H1 (cell line): Measurements from ENCODE around the gene SMTN. TPM values are rescaled to one million over a fixed set of nuclear protein-coding genes. Genes with fewer than 3 reads are reported as not detected.

ENCODE experiments used
- ASH2L ChIP-seq: fragments of 200-600, 300-600 bp; sonication (generic); IDR thresholded peaks from one replicate; pipeline ENCODE4 v1.7.1; 2017; ENCODE audit warnings: low read length
- CEBPB ChIP-seq: IDR thresholded peaks from 2 replicates; pipeline ENCODE4 v1.6.1; 2012; ENCODE audit warnings: low read depth, low read length
- CHD1 ChIP-seq: IDR thresholded peaks from 2 replicates; pipeline ENCODE4 v1.6.1; 2012; ENCODE audit warnings: low read depth, low read length, improper control_type of control experiment
- CHD7 ChIP-seq: fragments of 300-600 bp; sonication (generic); IDR thresholded peaks from 2 replicates; pipeline ENCODE4 v1.7.1; 2012; ENCODE audit warnings: low read length, moderate library complexity, mild to moderate bottlenecking, inconsistent platforms; ENCODE audit not compliant: insufficient replicate concordance
- EZH2 ChIP-seq: fragments of 200-600 bp; sonication (generic); IDR thresholded peaks from 2 replicates; pipeline ENCODE4 v1.7.1; 2012; ENCODE audit warnings: low read depth, mild to moderate bottlenecking, moderate library complexity, low read length, inconsistent platforms; ENCODE audit not compliant: severe bottlenecking
- FOSL1 ChIP-seq: IDR thresholded peaks from 2 replicates; pipeline ENCODE4 v1.6.1; 2011; ENCODE audit warnings: mild to moderate bottlenecking, low read depth, low read length, moderate library complexity; ENCODE audit not compliant: insufficient read depth
- GABPA ChIP-seq: IDR thresholded peaks from 2 replicates; pipeline ENCODE4 v1.6.1; 2011; ENCODE audit warnings: mild to moderate bottlenecking, low read length, moderate library complexity, borderline replicate concordance; ENCODE audit not compliant: insufficient read depth
- HDAC2 ChIP-seq, 2 experiments: fragments of 300-600 bp in 1 of 2; sonication (generic) in 1 of 2; IDR thresholded peaks; 2 replicates each; pipeline ENCODE4 v1.6.1; 2011 to 2012; ENCODE audit warnings: low read depth in 2 of 2, low read length in 2 of 2, mild to moderate bottlenecking in 2 of 2, moderate library complexity in 2 of 2, borderline replicate concordance in 1 of 2, inconsistent platforms in 1 of 2
- TBP ChIP-seq: IDR thresholded peaks from 2 replicates; pipeline ENCODE4 v1.6.1; 2011; ENCODE audit warnings: low read depth, low read length, improper control_type of control experiment
- USF2 ChIP-seq: IDR thresholded peaks from 2 replicates; pipeline ENCODE4 v1.6.1; 2011; ENCODE audit warnings: low read length, improper control_type of control experiment
- polyA plus RNA-seq, 7 experiments: library from polyadenylated mRNA; depleted of rRNA in 3 of 7; stranded (reverse) in 5 of 7; unstranded in 2 of 7; fragments of >200 nt in 5 of 7; fragments of 200-250 nt in 2 of 7; gene quantifications; 1 replicate in 5 of 7; 2 replicates in 1 of 7; 4 replicates in 1 of 7; pipeline versions ENCODE4 v1.2.1 to v1.2.3, GENCODE V29; 2011 to 2013; ENCODE audit warnings: missing spikeins in 2 of 7, mixed read lengths in 2 of 7
- total RNA-seq: library from RNA; stranded (reverse); fragmentation: NEBNext Ultra II Directional; extraction: Animal tissue kit (Norgen Biotek cat#: 25700); gene quantifications from 2 replicates; pipeline ENCODE4 v1.2.1, GENCODE V29; 2021

Gene SMTN
- total and polyA plus RNA-seq, 2 of the 8 experiments (the other 6 are each of a cell fraction or from before 2014, with no cell fraction given): 12.3 to 20.8 TPM

- TF ChIP-seq CHD7: no peak
- no peak for TF ChIP-seq USF2
- no peak for TF ChIP-seq CEBPB
- TF ChIP-seq CHD1: no peak
- no peak for TF ChIP-seq EZH2
- no peak for TF ChIP-seq ASH2L
- no peak for TF ChIP-seq TBP
- TF ChIP-seq HDAC2 (IDR thresholded peaks at IDR 0.05; ENCODE audit: borderline replicate concordance in 1 of 2, low read depth in 2 of 2, low read length in 2 of 2): no peak
- TF ChIP-seq GABPA: no peak
- TF ChIP-seq FOSL1: no peak
Measured at GRCh38 chr22:31095637-31096249, 14.6 kb downstream of the SMTN start (continued).
